Effector CD8-positive, alpha-beta T cell (primary cell): ENCODE data around the gene CSRNP3.

ENCODE experiments used
- DNase-seq: peaks from one replicate; lab custom pipeline; 2025; lab: John Stamatoyannopoulos, UW

The CSRNP3 gene

GRCh38 chr2:165471349-165471950 lies 2.0 kb downstream of the CSRNP3 start:
- no peak for DNase-seq

DNA sequence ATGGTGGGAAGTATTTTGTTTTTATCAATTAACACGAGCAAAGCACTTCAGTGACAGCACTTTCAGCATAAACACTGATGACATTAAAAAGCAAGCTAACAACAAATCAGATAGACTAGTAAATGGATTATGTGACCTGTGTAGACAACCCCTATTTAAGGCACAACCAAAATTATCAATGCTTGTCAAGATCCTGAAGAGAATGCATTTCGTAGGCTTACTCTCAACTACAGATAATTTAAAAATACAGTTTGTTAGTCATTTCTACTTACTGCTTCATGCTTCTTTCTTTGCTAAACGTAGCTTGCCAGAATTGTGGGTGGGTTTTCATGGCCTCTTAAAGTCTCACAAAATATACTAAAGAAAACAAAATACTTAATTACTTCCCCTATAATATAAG lies 3.4 kb downstream of the CSRNP3 start:
- no peak for DNase-seq

- DNase-seq = no peak
These were observed 5.2 kb downstream of the CSRNP3 start for GRCh38 chr2:165474619-165475276.

- DNase-seq = no peak
These were observed 5.9 kb downstream of the CSRNP3 start for GRCh38 chr2:165475277-165476004.

DNA sequence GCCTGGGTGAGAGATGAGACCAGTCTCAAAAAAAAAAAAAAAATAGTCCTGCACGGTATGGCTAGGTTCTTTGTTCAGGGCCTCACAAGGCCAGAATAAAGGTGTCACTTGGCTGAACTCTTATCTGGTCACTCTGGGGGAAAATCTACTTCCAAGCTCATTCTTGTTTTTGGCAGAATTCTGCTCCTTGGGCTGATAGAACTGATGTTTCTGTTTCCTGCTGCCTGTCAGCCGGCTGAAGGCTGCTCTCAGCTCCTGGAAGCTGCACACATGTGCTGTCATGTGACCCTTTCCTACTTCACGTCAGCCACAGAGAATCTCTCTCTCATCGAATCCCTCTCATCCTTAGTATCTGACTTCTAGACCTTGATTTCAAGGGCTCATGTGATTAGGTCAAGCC lies 10.4 kb downstream of the CSRNP3 start:
- no peak for DNase-seq

GRCh38 chr2:165494573-165494972 lies 25.1 kb downstream of the CSRNP3 start:
- no peak for DNase-seq

DNA sequence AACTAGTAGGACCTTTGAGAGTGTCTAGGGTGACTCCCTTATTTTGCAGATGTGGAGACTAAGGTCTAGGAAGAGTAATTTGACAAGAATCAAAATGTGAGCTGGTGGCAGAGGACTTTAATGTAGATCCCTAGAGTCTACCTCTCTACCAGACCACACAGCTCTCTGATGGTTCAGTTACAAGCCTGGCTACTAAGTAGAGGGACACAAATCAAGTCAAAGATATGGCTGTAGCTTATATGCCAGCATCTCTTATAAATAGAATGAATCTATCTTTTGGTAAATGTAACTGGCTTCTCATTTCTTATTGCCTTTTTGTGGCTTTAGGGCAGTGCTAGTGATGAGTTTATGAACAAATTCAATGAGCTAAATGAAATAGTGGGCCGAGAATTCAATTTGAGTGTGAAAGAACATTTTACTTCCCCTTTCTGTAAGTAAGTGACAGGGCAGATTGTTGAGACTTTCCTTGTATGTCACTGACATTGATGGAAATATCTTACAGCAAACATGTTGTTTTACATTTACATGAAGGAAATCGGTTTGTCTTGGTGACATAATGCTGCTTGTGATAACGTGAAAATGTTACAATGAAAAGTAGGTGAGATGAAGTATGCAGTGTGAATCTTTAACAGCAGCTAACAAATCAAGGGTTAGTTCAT lies 28.3 kb downstream of the CSRNP3 start:
- DNase-seq = no peak

- no peak for DNase-seq
These were observed 29.6 kb downstream of the CSRNP3 start for GRCh38 chr2:165499131-165499530.

- no peak for DNase-seq
These were observed 30.5 kb downstream of the CSRNP3 start for GRCh38 chr2:165500001-165500400.

DNA sequence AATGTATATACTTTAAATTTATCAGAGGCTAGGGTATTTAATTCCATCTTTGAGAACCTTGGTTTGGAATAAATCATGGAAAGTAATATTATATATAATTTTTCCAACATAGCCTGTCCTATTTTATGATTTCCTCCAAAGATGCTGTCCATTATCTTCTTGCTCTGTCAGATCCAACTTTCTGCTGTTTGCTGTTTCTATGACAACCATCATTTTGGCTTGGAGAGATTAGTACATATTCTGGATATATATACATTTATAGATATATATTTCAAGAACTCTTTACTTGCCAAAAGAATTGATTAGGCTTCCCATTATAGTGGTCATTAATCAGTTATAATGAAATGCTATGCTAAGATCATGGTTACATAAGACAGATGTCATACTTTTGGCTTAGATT lies 31.3 kb downstream of the CSRNP3 start:
- no peak for DNase-seq

- no peak for DNase-seq
These were observed 36.0 kb downstream of the CSRNP3 start for GRCh38 chr2:165505514-165505913.

- DNase-seq = no peak
These were observed 39.4 kb downstream of the CSRNP3 start for GRCh38 chr2:165508927-165509326.

- DNase-seq = no peak
These were observed 44.0 kb downstream of the CSRNP3 start for GRCh38 chr2:165513479-165513878.

DNA sequence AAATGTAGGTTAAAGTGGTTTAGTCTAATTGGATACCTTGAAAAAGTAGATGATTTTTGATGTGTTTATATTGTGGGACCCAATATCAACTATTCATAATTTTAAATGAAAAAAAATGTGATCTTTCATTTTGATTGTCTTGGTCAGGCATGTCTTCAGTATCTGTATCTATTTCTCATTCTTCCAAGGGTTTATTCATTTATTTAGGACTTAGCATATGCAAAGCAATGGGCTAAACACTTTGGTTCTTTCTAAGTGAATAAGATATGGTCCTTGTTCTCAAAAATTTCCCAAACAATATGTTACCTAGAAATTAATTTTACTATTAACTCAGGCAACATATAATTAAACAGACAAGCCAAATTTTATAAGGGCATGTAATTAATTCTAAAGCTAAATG lies 49.1 kb downstream of the CSRNP3 start:
- no peak for DNase-seq

GRCh38 chr2:165522719-165523118 lies 53.2 kb downstream of the CSRNP3 start:
- DNase-seq = no peak

GRCh38 chr2:165524720-165525119 lies 55.2 kb downstream of the CSRNP3 start:
- no peak for DNase-seq

DNA sequence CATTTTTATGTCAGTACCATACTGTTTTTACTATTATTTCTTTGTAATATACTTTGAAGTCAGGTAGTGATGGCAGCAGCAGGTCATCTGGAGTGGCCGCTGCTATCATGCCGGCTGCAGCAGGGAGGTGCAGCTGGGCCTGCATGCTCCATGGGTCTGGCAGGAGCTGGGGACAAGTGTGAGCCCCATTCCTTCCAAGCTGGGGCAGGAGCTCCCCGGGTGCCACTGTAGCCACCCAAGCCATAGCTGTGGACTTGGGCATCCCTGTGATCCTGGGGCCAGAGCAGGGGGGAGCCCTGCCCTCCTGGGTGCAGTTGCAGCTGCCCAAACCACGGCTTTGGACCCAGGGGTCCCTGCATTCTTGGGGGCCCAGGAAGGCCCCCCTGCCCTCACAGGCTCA lies 59.2 kb downstream of the CSRNP3 start:
- no peak for DNase-seq

GRCh38 chr2:165529130-165529529 lies 59.6 kb downstream of the CSRNP3 start:
- DNase-seq = no peak

- DNase-seq = no peak
These were observed 63.8 kb downstream of the CSRNP3 start for GRCh38 chr2:165533331-165533730.

- DNase-seq = no peak
These were observed 66.0 kb downstream of the CSRNP3 start for GRCh38 chr2:165535471-165535870.

DNA sequence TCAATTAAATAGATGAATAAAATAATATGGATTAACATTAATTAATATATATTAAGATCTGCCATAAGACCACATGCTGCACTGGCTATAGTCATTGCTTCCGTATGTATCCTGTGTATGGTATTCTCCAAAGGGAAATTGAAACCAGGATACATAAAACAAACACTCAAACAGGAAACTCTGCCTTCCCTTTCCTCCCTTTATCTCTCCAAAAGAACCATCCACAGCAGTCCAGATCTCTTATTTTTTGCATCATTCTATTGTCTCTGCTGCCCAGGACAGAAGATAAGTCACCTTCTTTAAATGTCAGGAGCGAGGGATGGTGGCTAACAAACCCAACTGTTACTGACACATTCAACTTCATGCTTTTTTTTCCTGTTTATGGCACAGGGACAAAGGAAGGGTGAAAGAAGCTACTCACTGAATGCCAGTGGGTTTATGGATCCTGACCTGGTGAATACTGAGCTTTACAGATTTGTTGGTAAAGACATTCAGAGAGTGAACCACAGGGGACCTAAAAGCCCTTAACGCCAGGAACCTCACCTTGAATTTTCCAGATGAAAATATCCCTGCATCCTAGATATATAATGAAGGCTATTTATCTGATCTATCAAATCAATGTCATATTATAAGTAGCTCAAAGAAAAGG lies 67.5 kb downstream of the CSRNP3 start:
- no peak for DNase-seq

DNA sequence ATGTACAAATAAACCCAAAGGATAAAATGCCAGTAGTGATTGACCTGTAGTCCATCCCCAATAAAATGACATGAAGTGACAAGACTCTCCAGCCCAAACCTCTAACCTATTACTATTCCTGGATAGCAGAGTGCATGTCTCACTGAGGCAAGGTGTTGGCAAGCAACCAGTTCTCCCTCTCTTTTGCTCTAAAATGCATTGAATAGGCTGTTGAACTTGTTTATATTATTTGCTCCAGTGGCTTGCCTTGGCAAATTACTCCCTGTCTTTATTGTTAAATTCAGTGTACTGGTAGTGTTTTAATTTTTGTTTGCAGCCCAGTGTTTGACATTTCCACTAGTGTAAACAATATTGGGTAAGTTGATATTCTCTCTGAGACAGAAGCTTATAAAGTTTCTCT lies 70.5 kb downstream of the CSRNP3 start:
- DNase-seq = no peak
